ENCODE measurements around the gene SMCR8. TPM values are rescaled to one million over a fixed set of nuclear protein-coding genes. Genes with fewer than 3 reads are reported as not detected.
A peak's percentile ranks its signal among the peaks of the same experiment; 100 is the strongest.

The SMCR8 gene
- total RNA-seq, 1 experiment from 2014 or later = 23.5 TPM

DNA sequence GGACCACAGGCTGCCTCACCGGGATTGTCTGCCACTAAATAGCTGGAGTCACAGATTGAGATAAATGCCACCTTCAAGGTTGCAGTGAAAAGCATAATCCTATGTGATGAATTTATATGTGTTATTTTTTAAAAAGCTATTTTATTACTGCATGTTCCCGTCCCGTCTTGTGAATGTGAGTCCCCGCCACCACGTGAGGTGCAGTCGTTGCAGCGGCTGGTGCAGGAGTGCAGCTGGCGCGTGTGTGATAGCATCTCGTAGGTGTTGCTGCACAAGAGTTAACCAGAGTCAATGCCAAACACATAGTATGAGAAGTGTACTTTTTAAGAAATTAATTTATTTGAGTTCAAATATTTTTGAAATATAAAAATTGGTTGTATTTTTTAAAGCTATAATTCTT lies 12.5 kb downstream of the SMCR8 start:
- Histone ChIP-seq H3K27me3 (replicated peaks; ENCODE audit: insufficient read depth, low read depth, low read length, poor library complexity) (no peaks in the 10 kb centered on the region), H3K36me3 (ENCODE audit: insufficient read depth, low read length, poor library complexity, severe bottlenecking) (peaks cover 11% of the 10 kb centered on the region), H3K9me3 (ENCODE audit: low read depth, low read length, poor library complexity, severe bottlenecking) (no peaks in the 10 kb centered on the region), H3K4me1 (ENCODE audit: insufficient read depth, low read length, poor library complexity, severe bottlenecking) (no peaks in the 10 kb centered on the region), H3K27ac (ENCODE audit: low read depth, low read length, poor library complexity, severe bottlenecking) (no peak overlapping the region), H3K4me3 (ENCODE audit: low read depth, low read length, poor library complexity, severe bottlenecking) (no peak overlapping the region)
- intact Hi-C loops (cut with micrococcal nuclease; ENCODE audit: unreplicated experiment) = no loop called here
- POLR2A ChIA-PET (ENCODE audit: low non-redundant PET) = no interaction called here
- CTCF ChIA-PET = no interaction called here
- BruUV-seq (replicated peaks) = TSS peak; percentile 11
- TF ChIP-seq, protein P1, sequence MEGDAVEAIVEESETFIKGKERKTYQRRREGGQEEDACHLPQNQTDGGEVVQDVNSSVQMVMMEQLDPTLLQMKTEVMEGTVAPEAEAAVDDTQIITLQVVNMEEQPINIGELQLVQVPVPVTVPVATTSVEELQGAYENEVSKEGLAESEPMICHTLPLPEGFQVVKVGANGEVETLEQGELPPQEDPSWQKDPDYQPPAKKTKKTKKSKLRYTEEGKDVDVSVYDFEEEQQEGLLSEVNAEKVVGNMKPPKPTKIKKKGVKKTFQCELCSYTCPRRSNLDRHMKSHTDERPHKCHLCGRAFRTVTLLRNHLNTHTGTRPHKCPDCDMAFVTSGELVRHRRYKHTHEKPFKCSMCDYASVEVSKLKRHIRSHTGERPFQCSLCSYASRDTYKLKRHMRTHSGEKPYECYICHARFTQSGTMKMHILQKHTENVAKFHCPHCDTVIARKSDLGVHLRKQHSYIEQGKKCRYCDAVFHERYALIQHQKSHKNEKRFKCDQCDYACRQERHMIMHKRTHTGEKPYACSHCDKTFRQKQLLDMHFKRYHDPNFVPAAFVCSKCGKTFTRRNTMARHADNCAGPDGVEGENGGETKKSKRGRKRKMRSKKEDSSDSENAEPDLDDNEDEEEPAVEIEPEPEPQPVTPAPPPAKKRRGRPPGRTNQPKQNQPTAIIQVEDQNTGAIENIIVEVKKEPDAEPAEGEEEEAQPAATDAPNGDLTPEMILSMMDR (conservative IDR thresholded peaks at IDR 0.05; ENCODE audit: low read depth, low read length) = no peak
- TF ChIP-seq EZH2 (IDR thresholded peaks at IDR 0.05; ENCODE audit: borderline replicate concordance, low read depth, low read length, poor library complexity, severe bottlenecking) = no peak
- no peak for DNase-seq (ENCODE audit: low spot score)

DNA sequence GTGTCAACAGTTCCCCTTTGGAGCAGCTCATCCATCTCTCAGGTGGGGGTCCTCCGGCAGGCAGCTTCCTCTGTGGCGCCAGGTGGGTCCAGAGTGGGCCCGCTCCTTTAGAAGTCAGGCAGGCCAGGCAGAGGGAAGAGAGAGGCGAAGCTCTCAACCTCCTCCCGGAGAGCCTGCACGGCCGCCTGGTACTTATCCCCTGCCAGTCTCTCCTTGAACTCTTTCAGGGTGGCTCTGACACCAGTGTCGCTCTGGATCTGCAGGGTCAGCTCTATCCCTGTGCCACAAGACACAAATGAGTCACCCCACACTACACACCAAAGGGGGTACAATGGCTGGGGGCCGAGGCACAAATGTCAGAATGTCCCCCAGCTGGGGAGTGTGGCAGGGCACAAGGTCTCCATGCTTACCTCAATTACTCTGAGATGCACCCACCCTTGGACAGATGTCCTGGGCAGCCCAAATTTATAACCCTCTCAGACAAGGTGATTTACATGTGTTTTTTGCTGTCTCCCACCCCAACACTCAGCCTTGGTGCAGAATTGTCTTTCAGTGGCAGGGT lies 13.6 kb downstream of the SMCR8 start:
- peaks cover 10% of the 10 kb centered on the region for H3K36me3 ChIP-seq (ENCODE audit: insufficient read depth, low read length, poor library complexity, severe bottlenecking)
- TF ChIP-seq, protein P1 (conservative IDR thresholded peaks at IDR 0.05; ENCODE audit: low read depth, low read length) = no peak
- TF ChIP-seq EZH2 (IDR thresholded peaks at IDR 0.05; ENCODE audit: borderline replicate concordance, low read depth, low read length, poor library complexity, severe bottlenecking) = no peak
- intact Hi-C loops (cut with micrococcal nuclease; ENCODE audit: unreplicated experiment) = no loop called here
- no peak overlapping the region for H3K4me3 ChIP-seq (ENCODE audit: low read depth, low read length, poor library complexity, severe bottlenecking)
- no peaks in the 10 kb centered on the region for H3K9me3 ChIP-seq (ENCODE audit: low read depth, low read length, poor library complexity, severe bottlenecking)
- H3K27me3 ChIP-seq (replicated peaks; ENCODE audit: insufficient read depth, low read depth, low read length, poor library complexity) = no peaks in the 10 kb centered on the region
- H3K27ac ChIP-seq (ENCODE audit: low read depth, low read length, poor library complexity, severe bottlenecking) = no peak overlapping the region
- H3K4me1 ChIP-seq (ENCODE audit: insufficient read depth, low read length, poor library complexity, severe bottlenecking) = no peaks in the 10 kb centered on the region
- DNase-seq (ENCODE audit: low spot score) = no peak
- POLR2A ChIA-PET (ENCODE audit: low non-redundant PET) = no interaction called here
- no TSS peak for BruUV-seq (replicated peaks)
- CTCF ChIA-PET = no interaction called here

DNA sequence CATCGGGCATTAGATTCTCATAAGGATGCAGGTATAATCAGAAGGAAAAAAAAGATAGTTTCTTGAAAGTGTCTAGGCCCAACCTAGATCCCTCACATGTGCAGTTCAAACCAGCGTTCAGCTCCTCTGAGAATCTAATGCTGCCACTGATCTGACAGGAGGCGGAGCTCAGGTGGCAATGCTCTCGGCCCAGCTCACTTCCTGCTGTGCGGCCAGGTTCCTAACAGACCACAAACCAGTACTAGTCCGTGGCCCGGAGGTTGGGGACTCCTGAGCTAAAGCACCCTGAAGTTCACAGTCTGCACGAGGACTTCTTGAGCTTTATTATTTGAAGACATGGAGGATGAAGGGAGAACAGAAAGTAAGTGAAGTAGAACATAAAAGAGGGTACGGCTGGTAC lies 16.8 kb downstream of the SMCR8 start:
- CTCF ChIA-PET = no interaction called here
- POLR2A ChIA-PET (ENCODE audit: low non-redundant PET) = no interaction called here
- H3K36me3 ChIP-seq (ENCODE audit: insufficient read depth, low read length, poor library complexity, severe bottlenecking) = peaks cover 19% of the 10 kb centered on the region

More for the DNA sequence above, 16.8 kb downstream of the SMCR8 start:
- no peaks in the 10 kb centered on the region for H3K9me3 ChIP-seq (ENCODE audit: low read depth, low read length, poor library complexity, severe bottlenecking)
- intact Hi-C loops (cut with micrococcal nuclease; ENCODE audit: unreplicated experiment) = no loop called here
- no peak overlapping the region for H3K4me3 ChIP-seq (ENCODE audit: low read depth, low read length, poor library complexity, severe bottlenecking)
- DNase-seq (ENCODE audit: low spot score) = no peak
- no peaks in the 10 kb centered on the region for H3K27me3 ChIP-seq (replicated peaks; ENCODE audit: insufficient read depth, low read depth, low read length, poor library complexity)
- TF ChIP-seq, protein P1 (conservative IDR thresholded peaks at IDR 0.05; ENCODE audit: low read depth, low read length) = no peak
- no peak for TF ChIP-seq EZH2 (IDR thresholded peaks at IDR 0.05; ENCODE audit: borderline replicate concordance, low read depth, low read length, poor library complexity, severe bottlenecking)
- no peak overlapping the region for H3K27ac ChIP-seq (ENCODE audit: low read depth, low read length, poor library complexity, severe bottlenecking)
- H3K4me1 ChIP-seq (ENCODE audit: insufficient read depth, low read length, poor library complexity, severe bottlenecking) = no peaks in the 10 kb centered on the region
- BruUV-seq (replicated peaks) = no TSS peak

Measured in A673 (cell line).